Pons (tissue), 1 donor: ENCODE results near the gene ATRNL1.
"Not testable (repeated sequence)": the region's sequence is repeated elsewhere in the genome, so short reads cannot be mapped to it uniquely, and the experiment has no call there.

Experiments used
- DNase-seq: peaks from one replicate; pipeline ENCODE4 v3.0.0-alpha.2; 2016; ENCODE audit warnings: low spot score

Gene ATRNL1

DNA sequence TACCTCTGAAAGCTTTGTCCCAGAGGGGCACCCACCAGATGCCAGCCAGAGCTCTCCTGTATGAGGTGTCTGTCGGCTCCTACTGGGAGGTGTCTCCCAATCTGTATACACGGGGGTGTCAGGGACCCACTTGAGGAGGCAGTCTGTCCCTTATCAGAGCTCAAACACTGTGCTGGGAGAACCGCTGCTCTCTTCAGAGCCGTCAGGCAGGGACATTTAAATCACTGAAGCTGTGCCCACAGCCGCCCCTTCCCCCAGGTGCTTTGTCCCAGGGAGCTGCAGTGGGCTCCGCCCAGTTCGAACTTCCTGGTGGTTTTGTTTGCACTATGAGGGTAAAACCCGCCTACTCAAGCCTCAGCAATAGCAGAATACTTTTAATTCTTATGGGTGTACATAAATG lies 665.3 kb downstream of the ATRNL1 start:
- not testable (repeated sequence) for DNase-seq

DNA sequence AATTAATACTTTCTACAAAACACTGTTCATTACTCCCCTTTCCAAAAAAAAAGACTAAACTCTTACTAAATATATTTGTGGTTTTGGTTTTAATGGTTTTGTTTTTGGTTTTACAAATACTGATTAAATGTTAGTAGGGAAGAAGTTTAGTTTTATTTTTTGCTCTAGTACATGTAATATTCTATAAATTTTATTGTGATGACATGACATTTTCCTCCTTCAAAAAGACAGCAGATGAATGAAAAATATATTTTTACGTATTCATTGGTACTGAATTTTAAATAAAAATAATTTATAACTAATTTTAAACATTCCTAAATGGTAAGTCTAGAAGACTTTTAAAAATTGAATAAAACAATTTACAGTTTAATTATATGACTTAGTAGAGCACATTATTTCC lies 667.0 kb downstream of the ATRNL1 start:
- DNase-seq, result no peak

DNA sequence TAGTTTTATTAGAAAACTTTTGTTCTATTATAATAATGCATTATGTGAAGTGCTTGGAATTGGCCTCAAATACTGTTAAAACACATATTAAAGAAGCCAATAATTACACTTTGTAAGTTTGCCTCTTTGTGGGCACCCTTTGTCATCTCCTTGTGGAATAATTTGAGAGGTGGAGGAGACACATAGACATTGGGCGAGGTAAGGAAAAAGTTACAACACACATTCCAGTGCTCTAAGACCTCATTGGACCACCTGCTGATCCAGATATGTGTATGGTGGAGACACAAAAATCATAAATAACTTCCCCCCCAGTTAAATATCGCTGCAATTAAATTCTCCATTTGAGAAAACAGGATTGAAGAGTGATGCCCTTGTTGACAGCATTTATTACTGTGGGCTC lies 668.0 kb downstream of the ATRNL1 start:
- DNase-seq, result no peak

DNA sequence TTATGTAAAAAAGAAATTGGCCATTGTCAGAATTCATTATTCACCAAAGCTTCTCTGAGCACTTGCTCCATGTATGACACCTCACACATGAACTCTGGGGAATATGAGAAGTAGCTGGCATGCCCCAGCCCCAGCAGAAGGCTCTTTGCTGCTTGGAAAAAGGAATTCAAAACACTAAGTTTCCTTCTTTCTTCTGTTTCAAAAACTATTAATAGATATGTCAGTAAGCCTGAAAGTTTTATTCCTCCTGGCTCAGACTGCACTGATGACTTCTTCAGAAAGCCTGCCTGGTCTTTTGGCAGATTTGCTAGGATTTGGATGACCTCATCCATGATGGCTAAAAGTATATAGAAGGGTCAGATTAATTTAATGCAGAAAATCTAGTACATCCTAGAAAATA lies 668.9 kb downstream of the ATRNL1 start:
- DNase-seq, result no peak

DNA sequence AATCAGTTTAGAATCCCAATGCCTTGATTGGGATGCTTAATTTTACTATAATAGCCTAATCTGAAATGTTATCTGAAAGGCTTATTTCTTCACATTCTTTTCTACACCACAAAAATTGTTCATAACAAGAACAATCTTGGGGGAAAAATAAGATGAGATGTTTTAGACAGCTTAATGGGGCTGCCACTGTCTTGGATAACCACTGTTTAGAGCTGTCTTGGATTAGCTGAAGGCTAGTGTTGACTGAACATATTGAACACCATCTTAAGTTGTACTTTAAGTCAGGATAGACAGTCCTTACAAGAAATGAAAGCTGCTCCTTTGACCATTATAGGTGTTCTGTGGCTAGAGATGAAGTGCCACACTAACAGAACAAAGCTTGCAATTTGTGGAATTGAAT lies 678.6 kb downstream of the ATRNL1 start:
- no peak for DNase-seq

DNA sequence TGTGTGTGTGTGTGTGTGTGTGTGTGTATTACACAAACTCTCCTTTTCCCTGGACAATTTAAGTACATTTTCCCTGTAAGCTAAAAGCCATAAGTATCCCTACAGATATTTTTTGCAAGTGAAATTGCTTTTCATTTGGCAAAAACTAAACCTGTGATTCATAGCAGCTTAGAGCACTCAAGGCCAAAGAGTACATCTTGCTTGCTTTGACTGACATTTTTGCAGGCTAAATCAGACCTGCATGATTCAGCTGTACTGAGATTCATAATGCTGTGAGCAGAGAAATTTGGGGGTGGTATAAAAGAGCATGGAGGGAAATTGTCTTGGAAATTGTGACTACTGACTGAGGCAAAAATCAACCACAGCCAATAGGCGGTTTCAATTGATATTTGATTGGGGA lies 679.4 kb downstream of the ATRNL1 start:
- no peak for DNase-seq

DNA sequence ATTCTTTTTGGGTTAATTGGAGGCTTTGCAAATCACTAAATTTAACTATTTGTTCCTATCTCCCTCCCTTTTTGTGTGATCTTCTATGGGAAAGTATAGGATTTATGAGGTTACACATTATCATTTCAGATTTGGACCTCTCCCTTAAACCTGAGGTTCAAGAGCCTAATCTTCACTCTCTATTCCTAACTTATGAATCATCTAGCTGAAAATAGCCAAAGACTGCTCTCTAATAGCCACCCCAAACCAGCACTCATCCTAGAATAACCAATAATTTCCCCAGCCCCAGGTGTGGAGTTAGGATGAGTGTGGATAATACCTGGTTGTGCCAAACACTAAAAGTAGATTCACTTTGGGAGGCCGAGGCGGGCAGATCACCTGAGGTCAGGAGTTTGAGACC lies 680.7 kb downstream of the ATRNL1 start:
- no peak for DNase-seq

DNA sequence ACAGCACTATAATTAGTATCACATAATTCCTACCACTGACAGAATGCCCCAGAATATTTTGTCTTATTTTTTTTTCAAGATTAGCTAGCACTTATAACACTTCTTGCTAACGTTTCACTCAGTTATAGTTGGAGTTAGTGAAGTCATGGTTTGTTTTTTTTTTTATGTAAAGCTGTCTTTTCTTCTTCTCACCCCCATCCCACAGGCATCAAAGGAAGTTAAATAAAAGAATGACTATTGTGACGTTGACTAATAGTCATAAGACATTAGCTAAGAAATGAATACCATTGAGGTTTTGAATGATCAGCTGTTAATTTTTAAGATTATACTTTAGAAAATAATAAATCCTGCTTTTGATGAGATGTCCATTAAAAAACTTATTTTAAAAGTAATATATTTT lies 681.6 kb downstream of the ATRNL1 start:
- no peak for DNase-seq

DNA sequence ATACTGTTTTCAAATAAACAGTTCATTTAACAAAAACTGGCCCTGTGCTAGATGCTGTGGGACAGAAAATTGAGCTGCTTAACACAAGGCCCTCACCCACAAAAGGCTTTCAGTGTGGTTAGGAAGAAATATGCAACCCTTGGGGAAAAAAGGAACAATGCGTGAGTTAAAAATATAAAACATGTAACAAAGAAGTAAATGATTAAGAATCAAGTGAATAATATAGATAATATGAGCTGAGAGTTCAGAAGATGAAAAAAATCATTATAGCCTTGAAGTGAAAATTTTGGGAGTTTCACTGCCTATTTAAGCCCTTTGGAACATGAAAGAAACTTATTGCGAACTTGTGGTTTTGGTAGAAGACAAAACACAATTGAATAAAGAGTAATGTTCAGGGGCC lies 684.5 kb downstream of the ATRNL1 start:
- no peak for DNase-seq

DNA sequence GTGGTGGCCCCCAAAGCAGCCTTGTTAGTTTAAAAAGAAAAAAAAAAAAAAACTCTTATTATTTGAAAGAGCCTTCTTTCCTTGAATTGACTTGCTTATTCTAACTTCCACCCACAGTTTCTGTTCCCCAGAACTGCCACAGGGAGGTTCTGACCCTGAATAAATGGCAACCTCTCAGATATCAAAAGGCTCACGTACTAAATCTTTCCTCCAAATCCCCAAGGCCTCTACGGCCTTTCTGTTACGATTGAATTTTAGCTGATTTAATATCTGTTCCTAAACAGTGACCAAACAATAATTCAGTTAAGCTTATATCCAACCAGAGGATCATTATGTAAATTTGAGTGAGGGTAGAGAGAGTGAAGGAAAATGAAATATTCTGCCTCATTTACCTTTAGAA lies 697.1 kb downstream of the ATRNL1 start:
- no peak for DNase-seq

DNA sequence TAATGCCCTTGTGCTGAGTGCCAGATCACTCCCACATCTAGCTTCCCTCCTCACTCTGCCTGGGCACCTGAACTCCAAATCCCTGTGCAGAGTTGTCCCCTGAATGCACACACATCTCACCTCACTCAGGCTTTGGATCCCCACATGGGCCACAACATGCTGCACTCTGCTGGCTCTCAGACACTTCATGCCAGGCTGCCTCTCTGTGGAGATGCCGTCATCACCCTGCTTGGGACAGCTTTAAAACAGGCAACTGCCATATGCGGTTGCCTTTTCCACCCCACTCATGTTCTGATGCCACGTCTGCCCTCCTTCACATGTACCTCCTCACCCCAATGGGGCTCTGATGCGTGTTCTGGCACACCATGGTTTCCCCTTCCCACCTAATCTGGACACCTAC lies 702.8 kb downstream of the ATRNL1 start:
- no peak for DNase-seq

DNA sequence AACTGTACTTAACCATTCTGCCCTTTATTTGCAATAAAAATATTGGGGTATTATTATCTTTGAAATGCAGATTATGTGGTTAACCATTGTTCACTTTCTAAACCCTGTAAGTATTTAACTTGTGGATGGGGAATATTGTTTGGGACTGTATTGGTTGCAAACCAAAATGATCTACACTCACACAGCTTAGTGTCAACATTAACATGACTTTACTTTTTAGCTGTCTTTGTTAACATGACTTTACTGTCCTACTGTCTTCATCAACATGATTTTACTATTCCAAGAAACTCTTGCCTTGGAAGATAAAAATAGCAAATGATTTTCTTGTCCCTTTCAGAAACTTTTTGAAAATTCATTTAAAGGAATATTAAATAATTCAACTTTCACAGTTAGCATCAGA lies 708.3 kb downstream of the ATRNL1 start:
- no peak for DNase-seq

DNA sequence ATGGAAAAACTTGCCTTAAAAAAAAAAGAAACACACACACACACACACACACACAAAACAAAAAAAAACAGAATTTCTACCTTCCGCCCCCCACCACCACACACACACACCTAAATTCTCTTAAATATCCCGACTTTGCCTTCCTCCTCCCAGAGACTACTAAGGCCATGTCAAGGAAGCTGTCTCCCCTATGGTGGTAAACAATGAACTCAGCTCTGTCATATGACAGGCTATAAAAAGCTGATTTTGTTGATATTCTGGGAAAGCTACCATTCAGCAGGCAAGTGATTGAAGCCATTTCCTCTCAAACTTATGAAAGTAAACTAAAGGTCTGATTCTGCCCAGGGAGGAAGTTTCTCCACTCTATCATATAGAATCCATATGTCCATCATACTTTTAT lies 708.8 kb downstream of the ATRNL1 start:
- no peak for DNase-seq

DNA sequence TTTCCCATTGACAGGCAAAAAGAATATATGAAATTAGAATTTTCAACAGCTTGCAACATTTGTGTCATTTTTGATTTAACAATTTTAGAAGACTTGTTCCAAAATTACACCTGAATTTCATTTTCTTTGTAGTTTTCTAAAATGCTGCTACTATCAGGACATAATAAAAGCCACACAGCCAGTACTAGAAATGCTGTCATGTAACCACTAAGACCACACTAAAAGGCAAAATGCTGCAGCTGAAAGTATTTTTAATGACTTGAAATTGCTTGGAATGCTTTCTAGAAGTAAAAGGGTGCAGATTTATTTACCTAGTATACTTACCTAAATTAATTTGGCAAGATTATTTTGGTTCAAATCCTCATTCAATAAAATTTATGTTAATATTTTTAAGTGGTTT lies 709.7 kb downstream of the ATRNL1 start:
- DNase-seq, result no peak

DNA sequence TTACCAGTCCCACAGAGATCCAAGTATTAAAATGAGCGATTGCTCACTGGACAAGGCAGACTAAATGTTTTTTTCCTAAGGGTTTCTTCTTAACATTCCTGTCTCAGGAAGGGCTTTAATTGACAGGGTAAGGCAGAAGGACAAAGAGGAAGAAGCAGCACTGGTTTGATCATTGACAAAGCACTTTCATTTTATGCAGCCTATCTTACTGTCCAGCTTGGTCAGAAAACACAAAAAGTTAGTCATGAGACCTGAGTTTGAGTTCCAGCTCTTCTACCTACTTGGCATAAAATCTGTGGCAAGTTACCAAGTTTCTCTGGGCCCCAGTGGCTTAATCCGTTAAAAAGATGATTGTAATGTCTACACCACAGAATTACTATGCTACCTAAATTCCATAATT lies 721.4 kb downstream of the ATRNL1 start:
- no peak for DNase-seq

DNA sequence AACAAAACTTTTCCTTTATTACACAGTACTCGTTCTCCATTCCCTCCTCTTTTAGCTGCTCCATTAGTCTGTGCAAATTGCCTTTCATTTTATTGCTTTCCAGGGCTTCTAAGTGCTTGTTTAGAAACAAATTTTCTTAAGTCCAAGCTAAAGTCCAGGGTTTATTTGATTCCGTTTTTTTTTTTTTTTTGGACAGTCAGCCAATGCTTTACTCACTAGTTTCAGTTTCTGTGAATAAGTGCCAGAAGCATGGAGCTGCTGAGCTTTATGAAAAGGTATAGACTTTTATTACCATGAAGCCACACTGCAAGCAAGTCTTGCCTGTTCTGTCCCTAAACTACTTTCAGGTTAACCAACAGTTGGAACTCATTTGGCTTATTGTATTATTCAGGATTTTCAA lies 724.8 kb downstream of the ATRNL1 start:
- no peak for DNase-seq

DNA sequence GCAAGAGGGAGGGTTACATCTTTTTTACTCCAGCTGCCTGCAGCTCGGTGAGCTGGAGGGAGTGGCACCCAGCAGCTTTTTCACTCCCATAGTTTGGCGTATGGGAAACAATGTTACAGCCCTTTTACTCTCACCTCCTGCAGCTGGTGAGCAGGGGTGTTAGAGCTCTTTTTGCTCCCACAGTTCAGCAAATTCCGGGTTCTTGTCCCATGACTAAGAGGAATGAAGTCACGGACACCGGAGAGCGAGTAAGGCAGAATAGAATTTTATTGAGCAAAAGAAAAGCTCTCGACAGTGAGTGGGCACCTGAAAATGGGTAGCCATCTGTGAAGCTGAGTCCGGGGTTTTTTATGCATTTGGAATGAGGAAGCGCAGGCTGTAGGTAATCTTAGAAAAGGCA lies 733.2 kb downstream of the ATRNL1 start:
- no peak for DNase-seq

DNA sequence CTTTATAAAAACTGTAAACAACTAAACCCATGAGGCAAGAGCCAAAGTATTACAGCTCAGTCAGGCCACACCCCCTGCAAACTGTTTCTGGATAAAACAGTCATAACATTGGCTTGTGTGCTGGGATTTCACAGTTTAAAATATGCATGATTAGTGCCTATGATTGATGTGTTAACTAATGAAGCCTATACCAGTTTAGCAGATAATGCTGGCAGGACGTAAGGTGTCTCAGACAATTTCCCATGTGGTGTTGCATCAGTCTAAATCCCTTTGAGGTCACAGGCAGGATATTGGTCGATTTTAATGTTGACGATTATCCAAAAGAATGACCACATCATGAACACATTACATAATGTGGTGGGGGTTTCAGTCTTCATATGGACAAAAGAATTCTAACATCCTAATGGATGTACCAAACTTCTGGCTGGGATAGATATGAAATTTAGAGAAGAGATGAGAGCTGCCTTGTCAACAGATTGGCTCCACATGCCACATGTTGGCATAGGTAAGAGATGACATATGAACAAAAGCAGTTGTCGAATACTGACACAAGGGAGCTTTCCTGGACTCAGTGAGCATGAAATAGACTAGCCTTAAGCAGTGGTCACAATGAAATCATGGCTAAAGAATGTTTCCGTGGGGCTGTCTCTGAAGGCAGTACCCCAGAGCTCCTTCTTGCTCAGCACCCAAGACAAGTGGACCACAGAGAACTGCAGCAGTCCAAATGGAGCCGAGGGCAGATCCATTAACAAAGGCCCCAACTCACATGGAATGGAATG lies 734.3 kb downstream of the ATRNL1 start:
- DNase-seq, result no peak

DNA sequence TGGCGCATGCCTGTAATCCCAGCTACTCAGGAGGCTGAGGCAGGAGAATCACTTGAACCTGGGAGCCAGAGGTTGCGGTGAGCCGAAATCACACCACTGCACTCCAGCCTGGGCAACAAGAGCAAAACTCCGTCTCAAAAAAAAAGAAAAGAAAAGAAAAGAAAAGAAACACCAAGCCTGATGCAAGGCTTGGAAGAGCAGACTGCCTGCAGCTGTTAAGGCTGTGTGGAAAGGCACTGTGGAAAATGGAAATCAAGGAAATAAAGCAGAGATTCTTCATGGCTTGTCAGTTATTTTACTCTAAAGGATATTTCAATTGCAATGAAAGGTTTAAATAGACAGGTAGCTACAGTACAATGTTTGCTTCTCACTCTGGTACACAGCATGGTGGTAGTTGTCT lies 735.0 kb downstream of the ATRNL1 start:
- not testable (repeated sequence) for DNase-seq

DNA sequence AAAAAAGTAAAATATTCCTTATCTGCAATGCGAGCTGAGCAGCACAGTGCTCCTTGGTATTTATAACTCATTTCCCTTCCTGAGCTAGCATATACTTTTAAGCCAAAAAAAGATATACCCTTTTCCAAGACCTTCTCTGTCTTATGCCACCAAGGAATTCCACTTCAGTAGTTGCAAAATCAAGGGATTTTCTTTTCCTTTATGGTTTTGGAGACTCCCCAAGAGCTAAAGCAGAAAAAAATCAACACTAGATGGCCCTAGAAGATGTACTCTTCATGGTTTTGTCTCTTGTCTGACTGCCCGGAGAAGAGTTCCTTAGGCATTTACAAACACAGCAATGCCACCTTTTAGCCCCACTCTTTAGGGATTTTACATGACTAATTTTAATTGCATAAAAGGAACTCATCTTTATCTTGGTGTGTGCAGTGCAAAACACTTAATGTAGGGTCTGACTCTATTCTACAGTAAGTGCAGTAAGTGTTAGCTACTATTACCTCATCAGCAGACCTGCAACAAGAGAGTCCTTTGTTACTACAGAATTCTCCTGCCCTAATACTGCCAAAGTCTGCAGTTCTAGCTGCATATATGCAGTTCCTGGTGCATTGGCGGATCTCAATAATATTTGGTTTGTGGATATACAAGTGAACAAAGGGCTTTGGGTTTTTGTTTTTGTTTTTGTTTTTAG lies 736.5 kb downstream of the ATRNL1 start:
- DNase-seq, result peak; percentile 33

DNA sequence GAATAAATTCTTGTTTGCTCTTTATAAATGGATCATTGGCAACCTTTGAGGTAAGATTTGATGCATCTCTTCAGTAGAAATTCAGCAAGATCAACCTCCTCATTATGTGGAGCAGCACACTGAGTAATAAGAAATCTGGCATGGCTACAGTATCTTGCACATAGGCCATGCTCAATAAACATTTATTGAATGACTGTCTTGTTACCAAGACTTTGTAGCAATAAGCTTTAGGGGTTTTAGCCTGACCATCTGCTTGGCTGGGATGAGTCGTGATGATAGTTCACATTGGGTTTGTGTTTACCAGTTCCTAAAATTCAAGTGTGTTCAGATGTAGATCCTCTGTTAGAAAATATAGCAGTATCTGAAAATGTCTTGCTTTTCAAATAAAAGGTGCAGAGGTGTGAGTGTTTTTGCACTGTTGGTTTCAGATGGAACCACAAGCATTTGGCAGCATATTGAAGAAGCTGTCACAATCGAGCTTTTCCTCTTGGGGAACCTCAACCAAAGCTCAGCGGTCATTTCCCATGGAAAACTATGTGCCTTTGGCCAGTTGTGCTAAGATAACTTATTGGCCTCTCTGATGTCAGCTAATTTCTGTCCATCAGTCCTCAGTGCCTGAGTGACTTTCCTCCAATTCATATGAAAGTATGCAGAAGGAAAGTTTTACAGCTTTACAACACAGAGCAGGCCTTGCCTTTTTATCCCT lies 737.3 kb downstream of the ATRNL1 start:
- no peak for DNase-seq

DNA sequence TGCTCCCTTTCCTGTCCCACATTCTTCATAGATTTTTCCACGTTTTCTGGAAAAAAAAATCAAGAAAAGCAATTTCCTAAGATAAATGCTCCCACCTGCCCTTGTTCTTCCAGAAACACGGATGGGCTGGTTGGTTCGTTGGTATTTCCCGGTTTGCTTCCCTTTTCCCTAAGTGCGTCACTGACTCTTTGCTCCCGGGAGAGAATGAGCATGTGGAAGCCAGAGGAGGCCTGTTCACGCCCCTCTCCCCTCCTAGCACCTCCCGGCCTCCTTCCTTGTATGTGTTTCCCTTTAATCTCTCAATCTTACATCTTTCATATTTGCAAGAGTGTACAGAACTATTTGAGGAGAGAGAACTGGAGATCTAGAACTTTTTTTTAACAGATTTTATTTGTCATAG lies 737.9 kb downstream of the ATRNL1 start:
- DNase-seq, result no peak

DNA sequence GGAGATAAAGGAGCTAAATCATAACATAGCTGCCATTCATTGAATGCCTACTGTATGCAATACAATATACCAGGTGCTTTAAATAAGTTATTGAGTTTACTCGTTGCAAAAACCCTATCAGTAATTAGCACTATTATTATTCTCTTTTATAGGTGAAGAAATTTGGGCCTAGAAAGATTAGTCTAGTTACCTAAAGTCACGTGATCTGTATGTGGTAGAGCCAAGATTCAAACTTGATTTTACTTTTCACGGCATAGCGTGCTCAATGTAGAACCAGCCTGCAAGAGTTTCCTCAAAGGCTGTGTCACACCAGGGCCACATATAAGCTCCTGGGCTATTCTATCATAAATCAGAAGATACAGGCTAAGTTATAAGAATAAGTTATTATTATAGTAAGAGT lies 740.0 kb downstream of the ATRNL1 start:
- no peak for DNase-seq
